SW480 (cell line): ENCODE measurements around the gene CPSF4L.
"Not testable (repeated sequence)": the region's sequence is repeated elsewhere in the genome, so short reads cannot be mapped to it uniquely, and the experiment has no call there.

Experiments used
- DNase-seq: peaks from one replicate; pipeline ENCODE4 v3.0.0-alpha.2; 2016; ENCODE audit warnings: low spot score

CPSF4L gene

DNA sequence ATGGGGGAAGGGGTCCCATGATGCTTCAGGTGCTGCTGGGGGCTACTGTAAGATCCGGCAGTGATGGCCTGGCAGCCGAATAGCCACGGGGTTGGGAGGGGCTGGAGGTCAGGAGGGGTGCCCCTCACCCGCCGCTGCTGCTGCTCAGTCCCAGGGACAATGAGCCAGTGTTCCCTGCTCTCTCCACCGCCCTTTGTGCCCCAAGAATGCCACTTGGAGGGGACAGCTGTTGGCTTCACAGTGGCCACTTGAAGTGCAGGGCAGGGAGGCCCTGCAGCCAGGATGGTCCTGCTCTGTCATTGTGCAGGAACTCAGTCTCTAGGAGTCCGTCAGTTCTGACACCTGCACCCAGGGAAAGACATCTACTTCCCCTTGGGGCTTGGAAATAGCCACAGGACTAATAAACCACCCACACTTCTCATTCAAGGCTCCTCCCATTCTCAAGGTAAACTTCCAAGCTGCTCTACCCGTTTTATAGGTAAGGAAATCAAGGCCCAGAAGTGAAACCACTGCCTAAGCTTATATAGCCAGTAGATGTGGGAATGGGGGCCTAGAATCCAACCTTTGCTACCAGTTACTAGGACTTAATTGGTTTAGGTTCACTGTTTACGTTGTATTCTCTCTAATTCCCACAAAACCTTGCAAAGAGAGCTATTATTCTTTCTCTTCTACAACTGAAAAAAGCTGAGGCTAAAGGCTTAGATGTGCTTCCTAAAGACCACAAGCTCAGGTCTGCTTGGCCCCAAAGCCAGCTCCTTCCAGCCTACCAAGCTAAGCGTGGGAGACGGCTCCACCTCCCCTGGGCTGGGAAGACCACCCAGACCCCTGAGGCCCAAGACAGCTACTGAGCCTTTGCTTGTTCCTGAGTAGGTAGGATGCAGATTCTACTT is 6.2 kb upstream of the CPSF4L start:
- DNase-seq: no peak

DNA sequence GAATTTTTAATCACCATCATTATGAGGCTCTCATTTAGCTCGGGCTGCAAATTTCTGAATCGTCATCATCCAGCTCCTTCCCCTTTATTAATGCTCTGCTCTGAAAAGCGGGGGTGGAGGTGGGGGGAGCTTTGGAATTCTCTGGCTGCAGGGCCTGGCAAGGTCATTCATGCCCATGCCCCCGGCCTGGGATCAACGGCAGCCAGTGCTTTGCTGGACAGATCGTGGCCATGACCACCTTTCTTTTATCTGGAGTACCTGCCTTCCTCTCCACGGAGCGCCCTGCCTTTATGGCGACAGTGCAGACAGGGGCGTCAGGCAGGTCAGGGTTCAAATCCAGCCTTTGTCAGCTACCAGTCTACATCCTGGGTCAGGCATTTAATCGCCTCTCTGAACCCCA is 5.1 kb upstream of the CPSF4L start:
- no peak for DNase-seq

DNA sequence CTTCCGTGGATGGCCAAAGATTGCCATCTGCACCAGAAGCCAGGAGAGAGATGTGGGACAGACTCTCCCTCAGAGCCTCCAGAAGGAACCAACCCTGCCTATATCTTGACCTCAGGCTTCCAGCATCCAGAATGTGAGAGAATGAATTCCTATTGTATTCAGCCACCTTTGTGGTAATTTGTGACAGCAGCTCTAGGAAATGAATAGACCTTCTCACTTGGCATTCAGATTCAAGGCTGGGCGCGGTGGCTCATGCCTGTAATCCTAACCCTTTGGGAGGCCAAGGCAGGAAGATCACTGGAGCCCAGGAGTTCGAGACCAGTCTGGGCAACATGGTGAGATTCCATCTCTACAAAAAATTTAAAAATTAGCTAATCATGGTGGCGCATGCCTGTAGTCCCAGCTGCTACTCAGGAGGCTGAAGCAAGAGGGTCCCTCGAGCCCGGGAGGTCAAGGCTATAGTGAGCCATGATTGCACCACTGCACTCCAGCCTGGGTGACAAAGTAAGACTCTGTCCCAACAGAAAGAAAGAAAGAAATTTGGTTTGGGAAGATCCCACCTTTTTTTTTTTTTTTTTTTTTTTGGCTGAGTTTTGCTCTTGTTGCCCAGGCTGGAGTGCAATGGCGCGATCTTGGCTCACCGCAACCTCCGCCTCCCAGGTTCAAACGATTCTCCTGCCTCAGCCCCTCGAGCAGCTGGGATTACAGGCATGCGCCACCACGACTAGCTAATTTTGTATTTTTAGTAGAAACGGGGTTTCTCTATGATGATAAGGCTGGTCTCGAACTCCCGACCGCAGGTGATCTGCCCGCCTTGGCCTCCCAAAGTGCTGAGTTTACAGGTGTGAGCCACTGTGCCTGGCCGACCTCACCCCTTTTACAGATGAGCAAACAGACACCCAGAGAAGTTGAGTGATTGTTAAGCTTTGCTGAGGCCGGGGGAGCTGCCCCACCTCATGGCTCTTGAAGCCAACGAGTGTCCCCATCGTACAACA is 4.3 kb upstream of the CPSF4L start:
- no peak for DNase-seq

DNA sequence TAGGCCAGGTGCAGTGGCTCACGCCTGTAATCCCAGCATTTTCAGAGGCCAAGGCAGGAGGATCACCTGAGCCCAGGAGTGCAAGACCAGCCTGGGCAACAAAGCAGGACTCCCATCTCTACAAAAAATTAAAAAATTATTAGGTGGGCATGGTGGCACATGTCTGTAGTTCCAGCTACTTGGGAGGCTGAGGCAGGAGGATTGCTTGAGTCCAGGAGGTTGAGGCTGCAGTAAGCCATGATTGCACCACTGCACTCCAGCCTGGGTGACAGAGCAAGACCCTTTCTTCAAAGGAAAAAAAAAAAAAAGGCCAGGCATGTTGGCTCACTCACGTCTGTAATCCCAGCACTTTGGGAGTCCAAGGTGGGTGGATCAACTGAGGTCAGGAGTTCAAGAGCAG is 2.8 kb upstream of the CPSF4L start:
- DNase-seq: not testable (repeated sequence)

DNA sequence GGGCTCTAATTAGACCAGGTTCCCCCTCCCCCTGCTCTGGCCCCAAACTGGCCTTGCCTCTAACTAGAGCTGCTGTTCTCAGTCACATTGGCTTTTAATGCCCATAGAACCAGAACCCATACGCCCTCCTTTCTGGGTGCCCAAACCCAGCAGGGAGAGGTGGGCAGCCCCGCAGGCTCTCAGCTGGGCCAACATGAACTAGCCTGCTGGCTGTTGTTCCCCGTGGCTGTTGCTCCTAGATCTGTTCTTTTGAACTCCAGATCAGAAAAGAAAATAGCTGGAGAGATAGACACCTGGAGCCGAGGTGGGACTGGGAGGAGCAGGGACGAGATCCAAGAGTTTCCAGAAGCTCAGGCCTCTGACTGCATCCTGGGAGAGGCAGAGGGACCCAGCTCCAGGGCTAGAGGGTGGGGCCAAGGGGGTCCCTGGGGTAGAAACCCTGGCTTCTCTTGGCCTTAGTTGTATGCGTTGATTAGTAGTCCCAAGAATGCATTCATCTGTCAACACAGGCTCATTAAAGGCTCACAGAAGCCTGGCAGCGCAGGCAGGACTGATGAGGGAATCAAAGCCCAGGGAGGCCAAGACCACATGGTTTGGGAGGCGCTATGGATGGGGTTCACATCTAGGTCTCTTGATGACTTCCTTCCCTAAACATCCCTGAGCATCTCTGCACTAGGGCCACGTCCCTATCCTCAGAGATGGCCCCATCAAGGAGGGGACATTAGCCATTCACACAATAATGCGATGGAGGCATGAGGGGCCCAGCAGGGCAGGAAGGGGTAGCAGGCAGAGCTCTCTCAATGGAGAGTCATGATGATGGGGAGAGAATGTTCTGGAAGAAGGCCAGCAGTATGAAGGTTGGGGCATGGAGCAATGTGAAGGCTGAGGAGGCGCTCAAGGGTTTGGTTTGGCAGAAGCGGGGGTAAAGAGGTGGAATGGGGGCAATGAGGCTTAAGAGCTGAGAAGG is 1.3 kb upstream of the CPSF4L start:
- DNase-seq: no peak

DNA sequence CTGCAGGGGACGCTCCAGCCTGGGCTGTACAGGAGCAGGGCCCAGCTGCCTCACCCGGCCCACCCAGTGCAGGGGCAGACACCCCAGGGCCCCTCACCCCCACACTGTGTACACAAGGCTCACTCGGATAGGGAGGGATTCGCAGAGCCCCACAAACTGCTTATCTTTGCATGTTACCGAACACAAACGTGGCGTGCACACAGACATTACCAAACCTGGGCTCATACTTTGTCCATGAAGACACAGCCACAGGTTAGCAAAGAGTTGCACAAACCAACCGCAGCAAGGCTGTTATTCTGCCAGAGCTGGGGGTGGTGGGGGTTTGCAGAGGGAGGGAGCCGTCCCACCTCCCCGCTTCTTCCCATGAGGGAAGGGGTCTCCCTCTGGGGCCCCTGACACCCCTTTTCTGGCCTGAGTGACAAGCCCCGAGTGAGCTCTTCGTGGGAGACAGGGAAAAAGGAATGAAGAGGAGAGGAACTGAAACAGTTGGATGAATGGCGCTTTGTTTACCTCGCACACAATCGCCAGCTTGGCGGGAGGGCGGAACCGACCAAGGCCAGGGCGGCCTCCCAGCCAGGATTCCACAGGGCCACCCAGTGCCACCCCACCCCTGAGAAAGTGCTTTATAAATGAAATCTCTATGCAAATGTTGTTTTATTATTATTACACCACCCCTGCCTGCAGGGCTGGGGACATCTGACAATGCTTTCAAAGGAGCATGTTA is 434 bp upstream of the CPSF4L start:
- peak; percentile 76 for DNase-seq

DNA sequence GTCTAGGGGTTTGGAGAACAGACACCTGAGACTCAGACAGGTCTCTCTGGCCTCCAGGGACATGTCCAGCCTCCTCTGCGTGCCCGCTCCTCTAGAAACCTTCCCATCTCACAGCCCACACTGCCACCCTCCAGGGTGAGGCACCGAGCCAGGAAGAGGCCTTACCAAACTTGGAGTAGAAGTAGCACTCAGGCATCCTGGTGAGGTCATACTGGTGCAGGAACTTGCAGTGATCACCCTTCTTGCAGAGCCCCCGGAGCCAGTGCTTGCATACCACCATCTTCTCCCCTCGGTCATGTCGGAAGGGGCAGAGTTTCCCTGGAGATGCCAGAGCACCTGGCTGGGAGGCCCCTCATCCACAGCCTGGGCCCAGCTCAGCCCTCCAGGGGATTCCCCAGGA is 4.2 kb downstream of the CPSF4L start:
- no peak for DNase-seq

DNA sequence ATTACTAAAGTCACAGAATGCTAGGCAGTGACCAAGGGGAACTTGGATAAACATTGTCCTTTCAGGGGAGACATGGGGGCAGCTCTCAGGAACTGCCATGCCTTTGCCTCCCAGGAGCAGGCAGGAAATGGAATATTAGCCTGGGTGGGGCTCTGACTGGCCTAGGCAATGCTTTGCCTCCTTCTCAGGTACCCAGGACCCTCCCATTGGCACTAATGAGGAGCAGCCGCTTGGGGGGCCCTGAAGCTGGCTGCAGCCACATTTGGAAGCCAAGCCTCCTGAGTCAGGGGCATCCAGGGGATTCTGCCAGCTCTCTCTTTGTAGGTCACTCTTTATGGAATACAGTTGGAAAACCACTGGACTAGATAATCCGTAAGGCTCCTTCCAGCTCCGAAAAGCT is 5.5 kb downstream of the CPSF4L start:
- no peak for DNase-seq

DNA sequence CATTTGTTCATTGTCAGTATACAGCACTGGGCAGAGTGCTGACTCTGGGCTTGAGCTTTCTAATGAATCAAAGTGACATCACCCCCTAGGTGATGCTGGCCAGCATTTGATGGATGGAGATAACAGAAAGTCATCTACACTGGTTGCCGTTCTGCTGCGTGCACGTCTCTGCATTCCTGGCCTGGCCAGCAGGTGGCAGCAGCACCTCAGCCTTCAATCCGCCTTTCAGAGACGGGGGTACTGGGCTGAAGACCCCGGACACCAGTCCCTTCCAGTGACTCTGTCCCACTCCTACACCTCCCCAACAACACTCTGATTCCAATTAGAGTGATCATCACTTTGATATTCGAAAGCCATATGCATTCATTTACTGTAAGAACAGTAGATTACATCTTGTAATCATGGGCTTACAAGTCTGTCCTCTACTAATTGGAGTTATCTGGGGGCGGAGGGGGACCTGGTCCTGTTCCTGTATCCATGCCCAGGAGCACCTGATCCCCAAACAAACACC is 6.0 kb downstream of the CPSF4L start:
- DNase-seq: peak; percentile 65

DNA sequence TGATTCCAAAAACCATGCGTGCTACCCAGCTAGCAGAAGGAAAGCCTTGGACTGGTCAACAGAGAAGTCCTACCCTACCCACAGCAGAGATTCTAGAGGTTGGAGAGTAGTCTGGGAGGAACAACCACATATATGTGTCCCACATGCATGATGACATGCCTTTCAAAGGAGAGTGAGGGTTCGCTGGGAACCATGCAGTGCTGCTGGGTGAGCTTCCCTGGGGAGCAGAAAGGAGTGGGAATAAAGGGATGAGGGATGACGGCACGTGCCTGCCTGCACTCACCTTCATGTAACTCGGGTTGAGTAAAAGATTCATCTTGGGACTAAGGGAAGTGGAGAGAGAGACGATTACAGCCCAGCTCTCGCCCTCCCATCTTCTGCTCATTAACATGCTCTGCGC is 9.8 kb downstream of the CPSF4L start:
- DNase-seq: no peak

DNA sequence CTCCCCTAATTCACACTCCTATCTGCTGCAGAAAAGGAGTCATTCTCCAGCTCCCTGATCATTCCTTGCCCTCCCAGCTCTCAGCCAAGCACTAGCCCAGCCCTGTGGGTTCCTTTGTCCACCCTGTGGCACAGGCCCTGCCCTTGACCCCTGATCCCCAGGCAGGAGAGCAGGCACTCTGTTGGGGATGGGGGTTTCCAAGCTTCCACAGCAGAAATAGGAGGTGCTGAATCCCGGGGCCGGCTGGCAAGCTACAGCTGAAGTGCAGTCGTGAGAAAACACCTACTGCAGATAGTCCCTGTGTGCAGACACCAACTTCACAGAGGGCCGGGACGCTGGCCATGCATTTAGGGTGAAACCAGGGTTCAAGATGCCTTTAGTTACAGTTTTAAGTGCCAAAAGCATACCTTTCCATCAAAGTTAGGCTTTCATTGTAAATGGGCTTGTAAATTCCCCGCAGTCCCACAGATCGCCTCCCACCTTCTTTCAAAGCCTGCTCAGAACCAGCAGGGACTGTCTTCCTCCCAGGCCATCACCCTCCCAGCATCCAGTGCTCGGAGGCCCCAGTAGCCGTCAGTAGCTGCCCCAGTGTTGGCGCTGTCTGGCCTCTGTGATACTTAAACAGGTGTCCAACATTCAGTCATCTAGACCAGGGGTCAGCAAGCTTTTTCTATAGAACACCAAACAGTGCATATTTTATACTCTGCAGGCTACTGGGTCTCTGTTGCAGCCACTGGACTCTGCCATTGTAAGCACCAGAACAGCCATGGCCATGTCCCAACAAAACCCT is 10.6 kb downstream of the CPSF4L start:
- DNase-seq: no peak

DNA sequence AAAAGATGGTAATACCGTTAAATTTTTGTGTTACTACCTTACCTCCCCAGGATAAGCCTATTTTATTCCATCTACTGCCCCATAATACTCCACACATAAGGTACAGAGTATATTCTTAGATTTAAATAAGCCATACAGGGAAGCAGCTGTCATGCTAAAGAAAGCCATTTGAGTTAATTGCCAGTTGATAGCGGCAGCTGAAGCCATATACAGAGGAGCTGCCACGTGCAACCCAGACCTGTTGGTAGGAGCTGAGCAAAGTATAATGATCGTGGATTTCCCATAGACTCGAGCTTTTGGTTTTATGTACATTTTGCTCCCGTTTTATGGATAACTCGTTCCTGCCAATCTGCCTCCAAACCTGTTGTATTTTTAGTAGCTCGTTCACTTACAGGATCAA is 12.0 kb downstream of the CPSF4L start:
- DNase-seq: no peak

DNA sequence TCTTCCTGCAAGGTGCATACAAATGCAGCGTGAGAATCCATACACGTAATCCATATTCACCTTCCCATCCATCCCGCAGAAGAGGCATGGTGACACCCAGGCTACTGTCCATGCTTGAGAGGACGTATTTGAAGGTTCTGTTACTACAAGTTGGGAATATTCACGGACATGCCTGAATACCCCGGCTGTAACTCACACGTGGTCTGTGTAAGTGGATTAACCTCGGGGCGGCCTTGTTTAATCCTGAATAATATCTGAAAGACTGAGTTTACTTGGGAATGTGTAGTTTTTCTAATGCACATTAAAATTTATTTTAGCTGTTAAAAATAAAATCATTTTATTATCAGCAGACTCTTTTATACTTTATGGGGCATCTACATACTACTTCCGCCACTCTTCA is 13.1 kb downstream of the CPSF4L start:
- DNase-seq: no peak

DNA sequence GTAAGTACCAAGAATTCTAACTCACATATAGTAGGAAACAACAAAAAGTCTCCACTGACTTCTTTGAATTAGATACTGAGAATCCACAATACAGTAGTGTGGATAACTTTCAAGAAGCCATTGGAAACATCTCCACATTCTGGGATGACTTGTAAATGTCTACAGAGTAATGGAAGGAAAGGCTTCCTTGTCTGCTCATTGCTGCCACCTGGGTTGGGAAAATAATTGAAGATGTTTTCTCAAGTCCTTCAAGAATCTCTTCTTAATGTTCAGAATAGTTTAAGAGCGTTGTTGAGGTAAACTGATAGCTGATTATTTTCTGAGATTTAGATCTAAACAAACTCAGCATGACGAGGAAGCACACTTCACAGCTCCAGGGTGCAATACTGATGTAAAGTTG is 14.0 kb downstream of the CPSF4L start:
- no peak for DNase-seq

DNA sequence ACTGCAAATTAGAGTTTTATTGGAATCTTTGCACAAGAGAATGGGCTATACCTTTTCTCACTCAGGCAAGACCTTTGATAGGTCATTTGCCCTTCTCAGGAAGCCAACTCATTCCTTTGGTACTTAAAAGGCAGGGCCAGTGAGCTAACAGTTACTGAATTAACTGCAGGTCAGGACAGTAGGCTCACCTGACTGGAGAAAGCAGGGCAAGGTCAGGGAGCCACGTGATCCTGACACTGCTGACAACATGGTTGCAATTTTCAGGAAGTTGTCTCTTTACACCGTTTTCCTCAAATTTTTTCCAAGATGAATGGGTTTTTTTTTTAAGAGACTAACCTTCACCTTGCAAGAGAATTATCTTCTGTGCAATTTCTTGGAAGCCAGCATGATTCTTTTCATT is 21.1 kb downstream of the CPSF4L start:
- no peak for DNase-seq

DNA sequence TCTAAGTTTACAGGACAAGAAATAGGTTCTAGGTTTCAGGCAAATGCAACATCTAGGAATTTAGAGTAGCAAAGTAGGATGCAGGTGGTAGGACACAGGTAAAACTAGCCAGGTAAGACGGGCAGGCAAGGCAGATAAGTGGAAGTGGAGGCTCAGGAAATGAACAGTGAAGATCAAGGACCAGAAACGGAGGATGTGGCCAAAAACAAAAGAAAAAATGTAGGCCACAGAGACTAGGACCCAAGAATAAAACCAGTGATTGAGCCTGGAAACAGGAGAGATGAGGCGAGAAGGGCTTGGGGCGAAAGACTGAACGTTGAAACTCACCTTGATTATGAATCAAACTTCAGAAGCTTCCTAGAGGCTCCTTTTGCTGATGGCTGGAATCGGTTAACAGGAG is 24.0 kb downstream of the CPSF4L start:
- no peak for DNase-seq

DNA sequence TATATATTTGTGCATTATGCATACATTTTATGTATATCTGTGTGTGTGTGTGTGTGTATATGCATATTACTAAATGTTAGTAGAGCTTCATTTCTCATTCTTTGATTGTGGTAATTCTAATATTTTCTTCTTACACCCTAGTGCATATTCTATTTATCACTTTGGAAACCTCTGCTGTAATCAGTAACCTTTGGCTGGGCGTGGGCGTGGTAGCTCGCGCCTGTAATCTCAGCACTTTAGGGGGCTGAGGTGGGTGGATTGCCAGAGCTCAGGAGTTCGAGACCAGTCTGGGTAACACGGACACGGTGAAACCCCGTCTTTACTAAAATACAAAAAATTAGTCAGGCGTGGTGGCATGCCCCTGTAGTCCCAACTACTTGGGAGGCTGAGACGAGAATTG is 26.9 kb downstream of the CPSF4L start:
- no peak for DNase-seq

DNA sequence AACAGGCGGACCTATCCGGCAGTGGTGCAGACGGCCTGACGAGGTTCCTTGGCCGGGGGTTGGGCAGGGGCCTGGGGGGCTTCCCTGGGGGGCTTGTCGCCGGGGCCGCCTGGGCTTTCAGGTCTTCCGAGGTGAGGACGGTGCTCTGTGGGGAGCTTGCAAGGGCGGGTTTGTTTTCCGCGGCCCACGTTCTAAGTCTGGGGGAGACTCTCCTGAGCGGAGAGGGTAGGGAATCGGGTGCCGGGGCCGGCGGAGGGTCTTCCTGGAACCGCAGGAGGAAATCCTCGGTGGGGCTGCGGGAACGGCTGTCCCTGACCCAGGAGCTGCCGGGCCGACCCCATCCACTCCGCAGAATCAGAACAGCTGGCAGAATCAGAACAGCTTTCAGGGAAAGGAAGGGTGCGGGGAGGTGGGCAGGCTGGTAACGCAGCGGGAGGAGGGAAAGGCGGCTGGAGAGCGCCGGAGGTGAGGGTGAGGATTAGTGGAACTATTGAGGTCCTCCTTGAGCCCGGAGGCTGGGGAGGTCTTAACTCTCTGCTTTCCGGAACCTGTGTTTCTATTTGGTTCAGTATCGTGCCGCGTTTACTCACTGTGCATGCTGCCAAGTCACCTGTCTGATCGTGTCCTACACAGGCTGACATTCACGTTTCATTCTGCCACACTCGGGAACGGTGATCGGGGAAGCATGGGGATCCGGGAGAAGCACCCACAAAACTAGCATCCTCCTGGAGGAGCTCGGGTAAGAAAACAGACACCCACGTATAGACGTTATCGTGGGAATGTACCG is 28.9 kb downstream of the CPSF4L start:
- DNase-seq: peak; percentile 43
